GM21529 (cell line): ENCODE data around the gene PCDHA2.
"Not testable (repeated sequence)": the region's sequence is repeated elsewhere in the genome, so short reads cannot be mapped to it uniquely, and the experiment has no call there.

ENCODE experiments used
- ATAC-seq: cut with Tn5 transposase; IDR thresholded peaks from one replicate; pipeline ENCODE4 v1.9.1; 2021; ENCODE audit not compliant: unreplicated experiment

PCDHA2 gene

DNA sequence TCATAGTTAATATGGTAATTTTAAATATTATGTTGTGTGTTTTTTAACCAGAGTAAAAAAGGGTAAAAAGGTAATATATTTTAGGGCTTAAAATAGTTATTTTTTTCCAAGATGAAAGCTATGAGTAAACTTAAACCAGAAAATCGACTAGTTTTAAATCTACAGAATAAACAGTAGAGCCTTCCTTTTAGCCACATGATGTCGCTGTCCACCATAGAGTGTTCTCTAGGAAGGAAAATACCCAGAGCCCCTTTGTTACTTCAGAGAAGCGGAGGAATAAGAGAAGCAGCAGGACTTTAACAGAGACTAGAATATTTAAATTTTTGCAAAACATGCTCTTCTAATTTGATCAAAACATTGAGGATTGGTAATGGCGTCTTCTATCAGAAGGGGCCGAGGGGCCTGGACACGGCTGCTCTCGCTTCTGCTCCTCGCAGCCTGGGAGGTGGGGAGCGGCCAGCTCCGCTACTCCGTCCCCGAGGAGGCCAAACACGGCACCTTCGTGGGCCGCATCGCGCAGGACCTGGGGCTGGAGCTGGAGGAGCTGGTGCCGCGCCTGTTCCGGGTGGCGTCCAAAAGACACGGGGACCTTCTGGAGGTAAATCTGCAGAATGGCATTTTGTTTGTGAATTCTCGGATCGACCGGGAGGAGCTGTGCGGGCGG lies at the start of gene PCDHA2:
TSS of gene PCDHA2 (plus strand) at position 258 of the 664 bp plus-strand sequence.
- ATAC-seq, result no peak

DNA sequence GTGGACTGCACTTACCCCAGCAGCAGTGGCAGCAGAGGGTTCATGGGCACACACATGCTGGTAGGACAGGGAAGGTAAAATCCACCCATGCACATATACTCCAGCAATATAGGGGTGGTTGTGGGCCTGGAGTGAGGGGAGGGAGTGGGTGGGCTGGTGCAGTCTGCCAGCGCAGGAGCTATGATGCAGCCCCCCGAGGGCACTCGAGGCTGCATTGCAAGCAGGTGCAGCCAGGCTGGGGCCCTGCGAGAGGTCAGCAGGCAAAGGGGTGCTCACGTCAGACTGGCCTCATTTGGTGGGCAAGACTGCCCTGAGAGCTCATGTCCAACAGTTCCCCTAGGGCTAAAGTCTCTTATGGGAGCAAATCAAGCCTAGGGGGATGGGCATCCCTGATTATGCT lies 41.1 kb upstream of the PCDHA2 start:
- no peak for ATAC-seq

DNA sequence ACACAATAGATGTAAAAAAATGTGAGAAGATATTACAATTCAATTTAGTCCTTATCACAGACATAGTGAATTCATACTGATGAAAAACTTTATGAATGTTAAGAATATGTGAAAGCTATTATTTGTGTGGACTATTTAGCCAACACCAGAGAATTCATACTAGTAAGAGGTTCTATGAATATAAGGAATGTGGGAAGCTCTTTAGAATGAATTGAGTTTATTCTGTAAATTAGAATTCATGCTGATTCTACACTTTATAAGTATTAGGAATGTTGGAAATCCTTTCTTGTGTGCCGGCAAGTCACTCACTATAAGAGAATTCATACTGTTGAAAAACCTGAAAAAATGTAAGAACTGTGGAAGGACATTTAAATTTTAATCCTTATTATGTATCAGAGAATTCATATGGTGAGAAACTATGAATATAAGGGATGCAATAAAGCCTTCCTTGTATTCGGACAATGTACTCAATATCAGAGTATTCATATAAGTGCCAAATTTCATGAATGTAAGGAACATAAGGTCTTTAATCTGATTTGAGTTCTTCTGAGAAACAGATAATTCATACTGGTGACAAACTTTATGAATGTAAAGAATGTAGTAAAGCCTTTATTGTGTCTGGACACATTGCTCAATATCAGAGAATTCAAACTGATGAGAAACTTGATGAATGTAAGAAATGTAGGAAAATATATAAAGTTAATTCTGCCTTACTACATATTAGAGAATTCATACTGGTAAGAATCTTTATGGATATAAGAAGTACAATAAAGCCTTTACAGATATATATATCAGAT lies 30.3 kb upstream of the PCDHA2 start:
- no peak for ATAC-seq

DNA sequence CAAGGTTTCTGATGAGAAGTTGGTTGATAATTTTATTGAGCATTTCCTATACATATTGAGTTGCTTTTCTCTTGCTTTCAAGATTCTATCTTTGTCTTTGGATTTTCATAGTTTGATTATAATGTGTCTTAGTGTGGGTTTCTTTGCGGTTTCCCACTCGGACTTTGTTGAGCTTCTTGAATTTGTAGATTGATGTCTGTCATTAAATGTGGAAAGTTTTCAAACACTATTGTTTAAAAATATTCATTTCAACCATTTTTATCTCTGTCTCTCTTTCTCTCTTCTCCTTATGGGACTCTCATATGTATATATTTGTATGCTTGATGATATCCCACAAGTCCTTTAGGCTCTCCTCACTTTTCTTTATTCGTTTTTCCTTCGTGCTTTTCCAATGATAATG lies 27.2 kb upstream of the PCDHA2 start:
- ATAC-seq, result no peak

DNA sequence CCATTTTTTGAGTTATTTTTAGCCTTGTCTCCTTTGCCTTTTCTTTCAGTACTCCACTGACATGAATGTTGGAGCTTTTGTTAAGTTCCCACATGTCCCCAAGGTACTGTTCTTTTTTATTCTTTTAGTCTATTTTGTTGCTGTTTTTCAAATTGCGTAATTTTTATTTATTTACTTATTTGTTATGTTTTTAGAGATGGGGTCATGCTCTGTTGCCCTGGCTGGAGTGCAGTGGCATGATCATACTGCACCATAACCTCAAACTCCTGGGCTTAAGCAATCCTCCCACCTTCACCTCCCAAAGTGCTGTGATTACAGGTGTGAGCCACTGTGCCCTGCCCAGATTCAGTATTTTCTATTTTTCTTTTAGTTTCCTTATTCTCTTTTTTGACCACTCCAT lies 14.1 kb upstream of the PCDHA2 start:
- no peak for ATAC-seq

DNA sequence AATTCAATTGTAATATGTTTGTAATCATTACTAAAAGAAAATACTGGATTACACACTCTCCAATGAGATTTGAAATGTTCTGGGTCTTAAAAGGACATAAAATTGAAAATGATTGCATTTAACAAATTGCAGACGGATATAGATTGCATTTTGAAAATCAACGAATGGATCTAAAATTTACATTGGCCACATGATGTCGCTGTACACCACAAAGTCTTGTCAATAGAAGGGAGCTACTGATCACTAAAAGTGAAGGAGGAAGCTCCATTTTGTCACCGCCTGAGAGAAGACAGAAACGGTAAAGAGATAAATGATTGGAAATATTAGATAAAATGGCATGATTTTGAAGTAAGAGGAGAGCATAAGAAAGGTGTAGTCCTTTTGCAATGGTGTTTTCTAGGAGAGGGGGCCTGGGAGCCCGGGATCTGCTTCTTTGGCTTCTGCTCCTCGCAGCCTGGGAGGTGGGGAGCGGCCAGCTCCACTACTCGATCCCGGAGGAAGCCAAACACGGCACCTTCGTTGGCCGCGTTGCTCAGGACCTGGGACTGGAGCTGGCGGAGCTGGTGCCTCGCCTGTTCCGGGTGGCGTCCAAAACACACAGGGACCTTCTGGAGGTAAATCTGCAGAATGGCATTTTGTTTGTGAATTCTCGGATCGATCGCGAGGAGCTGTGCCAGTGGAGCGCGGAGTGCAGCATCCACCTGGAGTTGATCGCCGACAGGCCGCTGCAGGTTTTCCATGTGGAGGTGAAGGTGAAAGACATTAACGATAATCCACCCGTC lies 8.6 kb upstream of the PCDHA2 start, which contains the start of gene PCDHA1:
TSS of gene PCDHA1 (plus strand) at position 236 of the 782 bp plus-strand sequence.
- ATAC-seq, result no peak

DNA sequence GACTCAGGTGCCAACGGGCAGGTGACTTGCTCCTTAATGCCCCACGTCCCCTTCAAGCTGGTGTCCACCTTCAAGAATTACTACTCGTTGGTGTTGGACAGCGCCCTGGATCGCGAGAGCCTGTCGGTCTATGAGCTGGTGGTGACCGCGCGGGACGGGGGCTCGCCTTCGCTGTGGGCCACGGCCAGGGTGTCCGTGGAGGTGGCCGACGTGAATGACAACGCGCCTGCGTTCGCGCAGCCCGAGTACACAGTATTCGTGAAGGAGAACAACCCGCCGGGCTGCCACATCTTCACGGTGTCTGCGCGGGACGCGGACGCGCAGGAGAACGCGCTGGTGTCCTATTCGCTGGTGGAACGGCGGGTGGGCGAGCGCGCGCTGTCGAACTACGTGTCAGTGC lies 7.2 kb upstream of the PCDHA2 start:
- not testable (repeated sequence) for ATAC-seq

DNA sequence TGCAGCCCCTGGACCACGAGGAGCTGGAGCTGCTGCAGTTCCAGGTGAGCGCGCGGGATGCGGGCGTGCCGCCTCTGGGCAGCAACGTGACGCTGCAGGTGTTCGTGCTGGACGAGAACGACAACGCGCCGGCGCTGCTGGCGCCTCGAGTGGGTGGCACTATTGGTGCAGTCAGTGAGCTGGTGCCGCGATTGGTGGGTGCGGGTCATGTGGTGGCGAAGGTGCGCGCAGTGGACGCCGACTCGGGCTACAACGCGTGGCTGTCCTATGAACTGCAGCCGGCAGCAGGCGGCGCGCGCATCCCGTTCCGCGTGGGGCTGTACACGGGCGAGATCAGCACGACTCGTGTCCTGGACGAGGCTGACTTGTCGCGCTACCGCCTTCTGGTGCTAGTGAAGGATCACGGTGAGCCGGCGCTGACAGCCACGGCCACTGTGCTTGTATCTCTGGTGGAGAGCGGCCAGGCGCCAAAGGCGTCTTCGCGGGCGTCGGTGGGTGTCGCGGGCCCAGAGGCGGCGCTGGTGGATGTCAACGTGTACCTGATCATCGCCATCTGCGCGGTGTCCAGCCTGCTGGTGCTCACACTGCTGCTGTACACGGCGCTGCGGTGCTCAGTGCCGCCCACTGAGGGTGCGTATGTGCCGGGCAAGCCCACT lies 6.7 kb upstream of the PCDHA2 start:
- ATAC-seq, result not testable (repeated sequence)

DNA sequence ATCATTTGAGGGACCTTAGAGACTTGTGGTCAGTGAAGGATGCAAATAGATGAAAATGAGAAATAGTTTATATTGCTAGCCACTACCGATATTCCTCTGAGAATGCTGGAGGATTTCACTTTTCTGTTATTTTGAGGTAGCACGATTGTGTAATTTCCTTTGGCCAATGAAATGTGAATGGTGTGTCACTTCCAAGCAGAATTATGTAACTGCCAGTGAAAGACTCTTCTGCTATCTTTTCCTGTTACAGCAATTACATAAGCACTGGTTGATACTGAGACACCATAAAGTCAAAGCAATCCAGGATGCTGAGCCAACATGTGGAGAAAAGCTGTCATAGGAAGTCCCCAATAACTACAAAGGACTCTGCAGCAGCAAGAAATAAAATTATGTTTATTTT lies 3.6 kb upstream of the PCDHA2 start:
- no peak for ATAC-seq

DNA sequence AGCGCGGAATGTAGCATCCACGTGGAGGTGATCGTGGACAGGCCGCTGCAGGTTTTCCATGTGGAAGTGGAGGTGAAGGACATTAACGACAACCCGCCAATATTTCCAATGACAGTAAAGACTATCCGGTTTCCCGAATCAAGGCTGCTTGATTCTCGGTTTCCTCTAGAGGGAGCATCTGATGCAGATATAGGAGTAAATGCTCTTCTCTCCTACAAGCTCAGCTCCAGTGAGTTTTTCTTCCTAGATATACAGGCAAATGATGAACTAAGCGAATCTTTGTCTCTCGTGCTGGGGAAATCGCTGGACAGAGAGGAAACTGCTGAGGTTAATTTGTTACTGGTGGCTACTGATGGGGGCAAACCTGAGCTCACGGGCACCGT lies 598 bp downstream of the PCDHA2 start:
- no peak for ATAC-seq

DNA sequence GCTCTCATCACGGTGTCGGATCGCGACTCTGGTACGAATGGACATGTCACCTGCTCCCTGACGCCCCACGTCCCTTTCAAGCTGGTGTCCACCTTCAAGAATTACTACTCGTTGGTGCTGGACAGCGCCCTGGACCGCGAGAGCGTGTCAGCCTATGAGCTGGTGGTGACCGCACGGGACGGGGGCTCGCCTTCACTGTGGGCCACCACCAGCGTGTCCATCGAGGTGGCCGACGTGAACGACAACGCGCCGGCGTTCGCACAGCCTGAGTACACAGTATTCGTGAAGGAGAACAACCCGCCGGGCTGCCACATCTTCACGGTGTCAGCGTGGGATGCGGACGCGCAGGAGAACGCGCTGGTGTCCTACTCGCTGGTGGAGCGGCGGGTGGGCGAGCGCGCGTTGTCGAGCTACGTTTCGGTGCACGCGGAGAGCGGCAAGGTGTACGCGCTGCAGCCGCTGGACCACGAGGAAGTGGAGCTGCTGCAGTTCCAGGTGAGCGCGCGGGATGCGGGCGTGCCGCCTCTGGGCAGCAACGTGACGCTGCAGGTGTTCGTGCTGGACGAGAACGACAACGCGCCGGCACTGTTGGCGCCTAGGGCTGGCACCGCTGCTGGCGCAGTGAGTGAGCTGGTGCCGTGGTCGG lies 1.5 kb downstream of the PCDHA2 start:
- not testable (repeated sequence) for ATAC-seq

DNA sequence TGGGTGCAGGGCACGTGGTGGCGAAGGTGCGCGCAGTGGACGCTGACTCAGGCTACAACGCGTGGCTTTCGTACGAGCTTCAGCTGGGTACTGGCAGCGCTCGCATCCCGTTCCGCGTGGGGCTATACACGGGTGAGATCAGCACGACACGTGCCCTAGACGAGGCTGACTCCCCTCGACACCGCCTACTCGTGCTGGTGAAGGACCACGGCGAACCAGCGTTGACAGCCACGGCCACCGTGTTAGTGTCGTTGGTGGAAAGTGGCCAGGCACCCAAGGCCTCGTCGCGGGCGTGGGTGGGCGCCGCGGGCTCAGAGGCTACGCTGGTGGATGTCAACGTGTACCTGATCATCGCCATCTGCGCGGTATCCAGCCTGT lies 2.1 kb downstream of the PCDHA2 start:
- no peak for ATAC-seq

DNA sequence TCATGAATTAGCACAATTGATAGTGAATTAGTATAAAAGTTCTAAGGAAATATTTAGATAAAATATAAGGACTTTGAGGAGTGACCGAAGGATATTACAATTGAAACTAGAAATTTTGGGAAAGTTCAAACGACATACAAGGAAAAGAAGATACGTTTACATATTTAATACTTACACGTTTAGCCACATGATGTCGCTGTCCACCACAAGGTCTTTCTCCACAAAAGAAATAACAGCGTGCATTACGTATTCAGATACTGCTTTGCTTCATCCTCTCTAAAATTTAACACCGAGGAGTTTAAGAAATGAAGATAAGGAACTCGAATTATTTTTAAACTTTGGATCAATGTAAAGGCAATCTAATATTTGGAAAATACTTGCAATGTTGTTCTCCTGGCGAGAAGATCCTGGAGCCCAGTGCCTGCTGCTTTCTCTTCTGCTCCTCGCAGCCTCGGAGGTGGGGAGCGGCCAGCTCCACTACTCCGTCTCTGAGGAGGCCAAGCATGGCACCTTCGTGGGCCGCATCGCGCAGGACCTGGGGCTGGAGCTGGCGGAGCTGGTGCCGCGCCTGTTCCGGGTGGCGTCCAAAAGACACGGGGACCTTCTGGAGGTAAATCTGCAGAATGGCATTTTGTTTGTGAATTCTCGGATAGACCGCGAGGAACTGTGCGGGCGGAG lies 6.3 kb downstream of the PCDHA2 start, which contains the start of gene PCDHA3:
TSS of gene PCDHA3 (plus strand) at position 242 of the 678 bp plus-strand sequence.
- no peak for ATAC-seq

DNA sequence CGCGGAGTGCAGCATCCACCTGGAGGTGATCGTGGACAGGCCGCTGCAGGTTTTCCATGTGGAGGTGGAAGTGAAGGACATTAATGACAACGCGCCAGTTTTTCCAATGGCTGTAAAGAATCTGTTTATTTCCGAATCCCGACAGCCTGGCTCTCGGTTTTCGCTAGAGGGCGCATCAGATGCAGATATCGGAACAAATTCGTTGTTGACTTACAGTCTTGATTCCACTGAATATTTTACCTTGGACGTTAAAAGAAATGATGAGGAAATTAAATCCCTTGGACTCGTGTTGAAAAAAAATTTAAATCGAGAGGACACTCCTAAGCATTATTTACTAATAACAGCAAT lies 6.8 kb downstream of the PCDHA2 start:
- ATAC-seq, result no peak

DNA sequence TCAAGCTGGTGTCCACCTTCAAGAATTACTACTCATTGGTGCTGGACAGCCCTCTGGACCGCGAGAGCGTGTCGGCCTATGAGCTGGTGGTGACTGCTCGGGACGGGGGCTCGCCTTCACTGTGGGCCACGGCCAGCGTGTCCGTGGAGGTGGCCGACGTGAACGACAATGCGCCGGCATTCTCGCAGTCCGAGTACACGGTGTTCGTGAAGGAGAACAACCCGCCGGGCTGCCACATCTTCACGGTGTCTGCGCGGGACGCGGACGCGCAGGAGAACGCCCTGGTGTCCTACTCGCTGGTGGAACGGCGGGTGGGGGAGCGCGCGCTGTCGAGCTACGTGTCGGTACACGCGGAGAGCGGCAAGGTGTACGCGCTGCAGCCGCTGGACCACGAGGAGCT lies 7.7 kb downstream of the PCDHA2 start:
- not testable (repeated sequence) for ATAC-seq

DNA sequence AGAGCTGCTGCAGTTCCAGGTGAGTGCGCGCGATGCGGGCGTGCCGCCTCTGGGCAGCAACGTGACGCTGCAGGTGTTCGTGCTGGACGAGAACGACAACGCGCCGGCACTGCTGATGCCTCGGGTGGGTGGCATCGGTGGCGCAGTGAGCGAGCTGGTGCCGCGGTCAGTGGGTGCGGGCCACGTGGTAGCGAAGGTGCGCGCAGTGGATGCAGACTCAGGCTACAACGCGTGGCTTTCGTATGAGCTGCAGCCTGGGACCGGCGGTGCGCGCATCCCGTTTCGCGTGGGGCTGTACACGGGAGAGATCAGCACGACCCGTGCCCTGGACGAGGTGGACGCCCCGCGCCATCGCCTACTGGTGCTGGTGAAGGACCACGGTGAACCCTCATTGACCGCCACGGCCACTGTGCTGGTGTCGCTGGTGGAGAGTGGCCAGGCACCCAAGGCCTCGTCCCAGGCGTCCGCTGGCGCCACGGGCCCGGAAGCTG lies 8.2 kb downstream of the PCDHA2 start:
- ATAC-seq, result no peak

DNA sequence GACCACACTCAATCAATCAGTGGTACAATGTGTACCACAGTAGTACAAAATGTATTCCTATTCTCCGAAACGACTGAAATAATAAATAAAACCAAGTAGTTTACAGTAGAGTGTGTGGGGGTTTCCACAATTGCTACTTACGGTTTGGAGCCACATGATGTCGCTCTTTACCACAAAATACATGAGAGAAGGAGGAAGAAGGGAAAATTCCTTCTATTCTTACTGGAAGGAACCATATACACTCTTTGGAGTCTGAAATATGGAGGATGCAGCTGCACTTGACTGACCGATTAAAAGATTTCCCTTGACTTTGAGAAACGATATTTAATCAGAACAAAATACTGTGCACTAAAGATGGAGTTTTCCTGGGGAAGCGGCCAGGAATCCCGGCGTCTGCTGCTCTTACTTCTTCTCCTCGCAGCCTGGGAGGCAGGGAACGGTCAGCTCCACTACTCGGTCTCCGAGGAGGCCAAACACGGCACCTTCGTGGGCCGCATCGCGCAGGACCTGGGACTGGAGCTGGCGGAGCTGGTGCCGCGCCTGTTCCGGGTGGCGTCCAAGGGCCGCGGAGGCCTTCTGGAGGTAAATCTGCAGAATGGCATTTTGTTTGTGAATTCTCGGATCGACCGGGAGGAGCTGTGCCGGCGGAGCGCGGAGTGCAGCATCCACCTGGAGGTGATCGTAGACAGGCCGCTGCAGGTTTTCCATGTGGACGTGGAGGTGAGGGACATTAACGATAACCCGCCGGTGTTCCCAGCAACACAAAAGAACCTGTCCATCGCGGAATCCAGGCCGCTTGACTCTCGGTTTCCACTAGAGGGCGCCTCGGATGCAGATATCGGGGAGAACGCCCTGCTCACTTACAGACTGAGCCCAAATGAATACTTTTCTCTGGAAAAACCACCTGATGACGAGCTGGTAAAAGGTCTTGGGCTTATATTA lies 12.5 kb downstream of the PCDHA2 start, which contains the start of gene PCDHA4:
TSS of gene PCDHA4 (plus strand) at position 235 of the 942 bp plus-strand sequence.
- no peak for ATAC-seq

DNA sequence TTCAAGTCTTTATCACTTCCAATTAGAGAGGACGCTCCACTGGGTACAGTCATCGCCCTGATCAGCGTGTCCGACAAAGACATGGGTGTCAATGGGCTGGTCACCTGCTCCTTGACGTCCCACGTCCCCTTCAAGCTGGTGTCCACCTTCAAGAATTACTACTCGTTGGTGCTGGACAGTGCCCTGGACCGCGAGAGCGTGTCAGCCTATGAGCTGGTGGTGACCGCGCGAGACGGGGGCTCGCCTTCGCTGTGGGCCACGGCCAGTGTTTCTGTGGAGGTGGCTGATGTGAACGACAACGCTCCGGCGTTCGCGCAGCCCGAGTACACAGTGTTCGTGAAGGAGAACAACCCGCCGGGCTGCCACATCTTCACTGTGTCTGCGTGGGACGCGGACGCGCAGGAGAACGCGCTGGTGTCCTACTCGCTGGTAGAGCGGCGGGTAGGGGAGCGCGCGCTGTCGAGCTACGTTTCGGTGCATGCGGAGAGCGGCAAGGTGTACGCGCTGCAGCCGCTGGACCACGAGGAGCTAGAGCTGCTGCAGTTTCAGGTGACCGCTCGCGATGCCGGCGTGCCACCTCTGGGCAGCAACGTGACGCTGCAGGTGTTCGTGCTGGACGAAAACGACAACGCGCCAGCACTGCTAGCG lies 13.7 kb downstream of the PCDHA2 start:
- ATAC-seq, result not testable (repeated sequence)
